HG03460 (cell line): ENCODE results near the gene CNTNAP4.

Experiments used
- ATAC-seq: cut with Tn5 transposase; IDR thresholded peaks from one replicate; pipeline ENCODE4 v1.9.1; 2021; ENCODE audit not compliant: unreplicated experiment

The CNTNAP4 gene

GRCh38 chr16:76576526-76576925 is 299.3 kb downstream of the CNTNAP4 start:
- no peak for ATAC-seq

GRCh38 chr16:76577003-76577402 is 299.8 kb downstream of the CNTNAP4 start:
- peak; percentile 83 for ATAC-seq

- ATAC-seq = no peak
Observed at GRCh38 chr16:76579277-76579922, 302.2 kb downstream of the CNTNAP4 start.

GRCh38 chr16:76583466-76583865 is 306.3 kb downstream of the CNTNAP4 start:
- ATAC-seq = no peak

GRCh38 chr16:76583945-76584344 is 306.7 kb downstream of the CNTNAP4 start:
- no peak for ATAC-seq

- ATAC-seq = no peak
Observed at GRCh38 chr16:76598498-76598897, 321.3 kb downstream of the CNTNAP4 start.

GRCh38 chr16:76607317-76607716 is 330.1 kb downstream of the CNTNAP4 start:
- no peak for ATAC-seq
